Right hindlimb (tissue), 1 donor: Measurements from ENCODE around the gene YRDC.

ENCODE experiments used
- DNase-seq: peaks from one replicate; pipeline ENCODE4 v3.0.0-alpha.2; 2018

YRDC gene

GRCh38 chr1:37807555-37808368 lies at the start of gene YRDC, which contains the start of gene C1orf122:
Gene YRDC, minus strand, starts transcription at chr1:37808208. Its CDS starts 28 bp downstream, at chr1:37808180.
Gene C1orf122, plus strand, starts transcription at chr1:37807790. Its CDS starts 615 bp downstream, at chr1:37808405.
- peak; percentile 96 for DNase-seq

GRCh38 chr1:37854406-37854805 lies 46.4 kb upstream of the YRDC start:
- DNase-seq = no peak

GRCh38 chr1:37853157-37853556 lies 45.1 kb upstream of the YRDC start:
- no peak for DNase-seq

GRCh38 chr1:37851782-37852210 lies 43.8 kb upstream of the YRDC start:
- no peak for DNase-seq

- no peak for DNase-seq
Measured at GRCh38 chr1:37851262-37851661, 43.3 kb upstream of the YRDC start.

GRCh38 chr1:37850352-37850955 lies 42.4 kb upstream of the YRDC start:
- DNase-seq = no peak

- DNase-seq = no peak
Measured at GRCh38 chr1:37849480-37849879, 41.5 kb upstream of the YRDC start.

- DNase-seq = no peak
Measured at GRCh38 chr1:37846647-37847339, 38.8 kb upstream of the YRDC start.

GRCh38 chr1:37845786-37846185 lies 37.8 kb upstream of the YRDC start:
- DNase-seq = no peak

- DNase-seq = no peak
Measured at GRCh38 chr1:37845049-37845646, 37.1 kb upstream of the YRDC start.

- DNase-seq = no peak
Measured at GRCh38 chr1:37844536-37844935, 36.5 kb upstream of the YRDC start.

GRCh38 chr1:37841652-37842051 lies 33.6 kb upstream of the YRDC start:
- no peak for DNase-seq

- DNase-seq = no peak
Measured at GRCh38 chr1:37840711-37841110, 32.7 kb upstream of the YRDC start.

- DNase-seq = no peak
Measured at GRCh38 chr1:37839676-37840075, 31.7 kb upstream of the YRDC start.

GRCh38 chr1:37836788-37837187 lies 28.8 kb upstream of the YRDC start:
- DNase-seq = no peak

GRCh38 chr1:37831809-37832208 lies 23.8 kb upstream of the YRDC start:
- DNase-seq = no peak

GRCh38 chr1:37831109-37831508 lies 23.1 kb upstream of the YRDC start:
- DNase-seq = no peak

- no peak for DNase-seq
Measured at GRCh38 chr1:37828410-37829074, 20.5 kb upstream of the YRDC start.

GRCh38 chr1:37825506-37825905 lies 17.5 kb upstream of the YRDC start:
- DNase-seq = no peak

- DNase-seq = no peak
Measured at GRCh38 chr1:37824001-37824400, 16.0 kb upstream of the YRDC start.

- no peak for DNase-seq
Measured at GRCh38 chr1:37822906-37823815, 15.2 kb upstream of the YRDC start.

GRCh38 chr1:37821481-37821880 lies 13.5 kb upstream of the YRDC start:
- DNase-seq = no peak
